ENCODE results near the gene BORCS6. TPM values are rescaled to one million over a fixed set of nuclear protein-coding genes. Genes with fewer than 3 reads are reported as not detected.
"Not testable (repeated sequence)": the region's sequence is repeated elsewhere in the genome, so short reads cannot be mapped to it uniquely, and the experiment has no call there.

The BORCS6 gene
- total RNA-seq, 2 donors from 2014 or later: 4.7 to 7.0 TPM

DNA sequence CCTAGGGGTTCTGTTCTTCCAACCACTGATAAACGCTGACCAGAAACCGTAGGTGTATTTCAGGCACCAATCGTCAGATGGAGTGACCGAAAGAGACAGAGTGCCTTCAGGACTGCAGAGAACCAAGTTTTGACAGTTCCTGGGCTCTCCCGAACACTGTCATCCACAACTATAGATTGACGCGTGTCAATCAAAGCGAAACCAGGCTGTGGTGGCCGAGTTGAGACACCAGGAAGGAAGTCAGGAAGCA lies 32.3 kb upstream of the BORCS6 start:
- Mint-ChIP-seq H3K36me3 (ENCODE audit: low read depth) (peaks cover 44% of the 10 kb centered on the region), H3K27me3 (no peaks in the 10 kb centered on the region), H3K4me1 (peaks cover 32% of the 10 kb centered on the region), H3K4me3 (peak overlapping the region; percentile 85), H3K9me3 (peaks cover 3% of the 10 kb centered on the region), H3K27ac (peak overlapping the region; percentile 98)
- peak; percentile 53 for ATAC-seq (replicated peaks)

- Mint-ChIP-seq H3K4me1 (peaks cover 27% of the 10 kb centered on the region), H3K36me3 (ENCODE audit: low read depth) (peaks cover 40% of the 10 kb centered on the region), H3K27me3 (no peaks in the 10 kb centered on the region), H3K27ac (peak overlapping the region; percentile 98), H3K9me3 (peaks cover 3% of the 10 kb centered on the region), H3K4me3 (peak overlapping the region; percentile 85)
- peak; percentile 64 for ATAC-seq (replicated peaks)
These were observed 31.8 kb upstream of the BORCS6 start for GRCh38 chr17:8221663-8222379.

DNA sequence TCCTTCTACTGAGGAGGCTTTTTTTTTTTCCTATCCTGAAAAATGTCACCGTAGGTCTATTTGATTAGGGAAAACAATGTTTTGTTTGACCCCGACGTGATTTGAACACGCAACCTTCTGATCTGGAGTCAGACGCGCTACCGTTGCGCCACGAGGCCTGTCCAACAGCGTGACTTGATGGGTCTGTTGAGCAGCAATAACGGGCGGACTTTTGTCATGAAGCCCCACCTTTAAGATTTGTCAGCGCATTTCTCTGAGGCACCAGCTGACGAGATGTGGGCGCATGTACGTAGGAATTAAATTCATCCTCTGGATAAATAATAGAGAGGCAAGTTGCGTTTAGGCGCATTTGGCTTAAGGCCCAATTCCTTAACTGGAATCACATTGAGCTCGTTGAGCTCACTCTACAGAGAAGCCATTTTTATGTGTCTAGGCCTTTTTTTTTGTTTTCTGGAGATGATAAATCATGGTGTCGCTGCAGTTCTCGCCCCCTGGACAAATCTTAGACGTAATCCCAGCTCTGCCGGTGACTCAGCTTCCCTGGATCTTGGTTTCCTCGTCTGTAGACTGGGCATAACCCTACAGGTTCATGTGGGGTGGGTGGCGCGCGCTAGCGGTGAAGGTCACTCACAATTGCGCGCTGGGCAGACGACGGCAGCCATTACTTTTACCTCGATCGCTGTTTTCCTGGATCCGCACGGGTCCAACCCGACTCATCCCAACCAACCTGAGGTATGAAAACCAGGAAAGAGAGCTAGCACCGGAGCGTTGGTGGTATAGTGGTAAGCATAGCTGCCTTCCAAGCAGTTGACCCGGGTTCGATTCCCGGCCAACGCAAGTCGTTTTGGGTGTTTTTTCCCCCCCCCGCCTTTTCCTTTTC lies 31.0 kb upstream of the BORCS6 start:
- ATAC-seq (replicated peaks): peak; percentile 40
- Mint-ChIP-seq H3K4me3 (peak overlapping the region; percentile 85), H3K4me1 (peaks cover 19% of the 10 kb centered on the region), H3K27ac (peak overlapping the region; percentile 98), H3K9me3 (no peaks in the 10 kb centered on the region), H3K36me3 (ENCODE audit: low read depth) (peaks cover 32% of the 10 kb centered on the region), H3K27me3 (no peaks in the 10 kb centered on the region)

DNA sequence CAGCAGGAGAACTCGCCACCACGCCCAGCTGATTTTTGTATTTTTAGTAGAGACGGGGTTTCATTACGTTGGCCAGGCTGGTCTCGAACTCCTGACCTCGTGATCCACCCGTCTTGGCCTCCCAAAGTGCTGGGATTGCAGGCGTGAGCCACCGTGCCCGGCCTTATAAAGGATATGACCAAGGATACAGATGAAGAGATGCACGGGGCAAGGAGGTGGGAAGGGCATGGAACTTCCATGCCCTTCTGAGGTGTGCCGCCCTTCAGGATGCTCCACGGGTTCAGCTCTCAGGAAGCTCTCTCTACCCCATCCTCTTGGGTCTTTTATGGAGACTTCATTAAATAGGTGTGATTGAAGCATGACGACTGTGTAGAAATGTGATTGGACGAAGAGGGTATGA lies 24.0 kb upstream of the BORCS6 start:
- not testable (repeated sequence) for H3K9me3 Mint-ChIP-seq; ATAC-seq (replicated peaks); H3K27ac Mint-ChIP-seq; H3K4me3 Mint-ChIP-seq; H3K27me3 Mint-ChIP-seq
- H3K36me3 Mint-ChIP-seq (ENCODE audit: low read depth): peaks cover 18% of the 10 kb centered on the region
- H3K4me1 Mint-ChIP-seq: peaks cover 11% of the 10 kb centered on the region

- ATAC-seq (replicated peaks): no peak
- H3K36me3 Mint-ChIP-seq (ENCODE audit: low read depth): peaks cover 25% of the 10 kb centered on the region
- no peak overlapping the region for H3K27ac Mint-ChIP-seq
- peaks cover 11% of the 10 kb centered on the region for H3K4me1 Mint-ChIP-seq
- H3K27me3 Mint-ChIP-seq: no peaks in the 10 kb centered on the region
- no peak overlapping the region for H3K4me3 Mint-ChIP-seq
- no peaks in the 10 kb centered on the region for H3K9me3 Mint-ChIP-seq
These were observed 22.6 kb upstream of the BORCS6 start for GRCh38 chr17:8212312-8213180.

- peak; percentile 36 for ATAC-seq (replicated peaks)
- Mint-ChIP-seq H3K27ac (peak overlapping the region; percentile 92), H3K4me3 (peak overlapping the region; percentile 96), H3K9me3 (no peaks in the 10 kb centered on the region), H3K27me3 (no peaks in the 10 kb centered on the region), H3K4me1 (peaks cover 11% of the 10 kb centered on the region), H3K36me3 (ENCODE audit: low read depth) (peaks cover 41% of the 10 kb centered on the region)
These were observed 20.9 kb upstream of the BORCS6 start for GRCh38 chr17:8210761-8211458.

GRCh38 chr17:8209907-8210760 lies 20.2 kb upstream of the BORCS6 start, which contains the start of gene AURKB:
AURKB (minus strand) TSS chr17:8210575; CDS start chr17:8210224, 351 bp downstream.
- H3K4me3 Mint-ChIP-seq: peak within 1 kb of the TSS; percentile 96
- peaks cover 49% of the 10 kb centered on the region for H3K36me3 Mint-ChIP-seq (ENCODE audit: low read depth)
- no peaks in the 10 kb centered on the region for H3K27me3 Mint-ChIP-seq
- ATAC-seq (replicated peaks): peak; percentile 99
- peaks cover 11% of the 10 kb centered on the region for H3K4me1 Mint-ChIP-seq
- H3K27ac Mint-ChIP-seq: peak within 1 kb of the TSS; percentile 92
- no peaks in the 10 kb centered on the region for H3K9me3 Mint-ChIP-seq

GRCh38 chr17:8206536-8206935 lies 16.6 kb upstream of the BORCS6 start:
- H3K9me3 Mint-ChIP-seq: no peaks in the 10 kb centered on the region
- no peak overlapping the region for H3K27ac Mint-ChIP-seq
- ATAC-seq (replicated peaks): no peak
- peaks cover 10% of the 10 kb centered on the region for H3K4me1 Mint-ChIP-seq
- H3K4me3 Mint-ChIP-seq: no peak overlapping the region
- no peaks in the 10 kb centered on the region for H3K27me3 Mint-ChIP-seq
- H3K36me3 Mint-ChIP-seq (ENCODE audit: low read depth): peaks cover 62% of the 10 kb centered on the region

GRCh38 chr17:8204761-8205555 lies 15.0 kb upstream of the BORCS6 start:
- H3K4me1 Mint-ChIP-seq: peaks cover under 1% of the 10 kb centered on the region
- H3K4me3 Mint-ChIP-seq: no peak overlapping the region
- ATAC-seq (replicated peaks): no peak
- peaks cover 54% of the 10 kb centered on the region for H3K36me3 Mint-ChIP-seq (ENCODE audit: low read depth)
- H3K27me3 Mint-ChIP-seq: no peaks in the 10 kb centered on the region
- H3K27ac Mint-ChIP-seq: no peak overlapping the region
- H3K9me3 Mint-ChIP-seq: no peaks in the 10 kb centered on the region

DNA sequence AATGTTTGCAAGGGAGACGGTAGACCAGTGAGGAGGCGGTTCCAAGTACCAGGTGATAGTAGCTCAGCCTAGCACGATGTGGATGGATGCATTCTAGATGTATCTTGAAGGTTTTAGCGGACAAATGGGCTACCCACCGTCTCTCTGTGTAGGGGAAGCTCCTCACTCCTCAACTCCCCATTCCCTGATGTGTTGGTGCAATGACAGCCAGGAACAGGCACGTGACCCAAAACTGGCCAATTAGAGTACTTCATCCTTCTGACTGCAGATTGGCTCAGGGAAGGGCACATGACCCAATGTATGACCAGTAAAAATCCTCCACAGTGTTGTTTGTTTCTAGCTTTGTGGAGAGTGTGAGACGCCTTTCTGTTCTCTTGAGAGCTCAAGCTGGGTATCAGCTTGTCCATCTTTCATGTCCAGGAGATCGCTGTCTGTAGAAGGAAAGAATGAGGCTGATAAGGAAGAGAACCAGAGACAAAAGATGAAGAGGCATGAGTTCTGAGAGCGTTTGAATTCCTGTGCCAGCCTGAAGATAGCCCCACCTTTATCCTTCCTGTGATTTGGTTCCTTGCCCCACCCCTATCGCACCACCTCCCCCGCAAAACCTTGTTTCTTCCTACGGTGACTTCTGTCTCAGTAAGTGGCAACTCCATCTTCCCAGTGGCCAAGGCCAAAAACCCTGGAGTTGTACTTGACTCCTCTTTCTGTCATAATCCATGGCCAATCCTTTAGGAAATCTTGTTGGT lies 2.3 kb upstream of the BORCS6 start:
- peaks cover 10% of the 10 kb centered on the region for H3K4me1 Mint-ChIP-seq
- no peak overlapping the region for H3K27ac Mint-ChIP-seq
- ATAC-seq (replicated peaks): peak; percentile 63

DNA sequence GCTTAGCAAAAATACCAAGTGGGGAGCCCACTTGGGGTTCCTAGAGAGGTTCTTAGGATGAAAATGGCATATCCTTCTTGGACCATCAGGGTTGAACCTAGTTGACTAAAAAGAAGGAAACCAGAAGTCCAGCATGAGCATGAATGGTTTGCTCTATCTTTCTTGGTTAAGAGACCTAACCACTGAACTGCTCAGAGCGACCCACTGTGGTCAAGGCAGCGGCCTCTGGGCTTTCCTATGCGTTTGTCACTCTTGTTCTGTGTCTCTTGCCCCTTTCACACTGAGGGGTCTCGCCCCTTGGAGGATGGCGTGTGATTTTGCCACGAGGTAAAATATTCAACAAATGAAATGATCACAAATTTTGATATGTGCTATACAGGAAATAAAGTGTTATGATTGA lies 526 bp upstream of the BORCS6 start:
- H3K27me3 Mint-ChIP-seq: no peaks in the 10 kb centered on the region
- H3K27ac Mint-ChIP-seq: peak overlapping the region; percentile 77

More for the DNA sequence above, 2.3 kb upstream of the BORCS6 start:
- H3K9me3 Mint-ChIP-seq: no peaks in the 10 kb centered on the region
- no peaks in the 10 kb centered on the region for H3K27me3 Mint-ChIP-seq
- no peaks in the 10 kb centered on the region for H3K36me3 Mint-ChIP-seq (ENCODE audit: low read depth)
- no peak overlapping the region for H3K4me3 Mint-ChIP-seq

GRCh38 chr17:8189041-8189710 lies 804 bp downstream of the BORCS6 start:
- ATAC-seq (replicated peaks): no peak
- H3K36me3 Mint-ChIP-seq (ENCODE audit: low read depth): no peaks in the 10 kb centered on the region
- no peak overlapping the region for H3K27ac Mint-ChIP-seq
- H3K9me3 Mint-ChIP-seq: no peaks in the 10 kb centered on the region
- no peaks in the 10 kb centered on the region for H3K27me3 Mint-ChIP-seq
- H3K4me1 Mint-ChIP-seq: peaks cover 5% of the 10 kb centered on the region
- no peak overlapping the region for H3K4me3 Mint-ChIP-seq

More for the DNA sequence above, 526 bp upstream of the BORCS6 start:
- H3K4me3 Mint-ChIP-seq: no peak overlapping the region
- H3K9me3 Mint-ChIP-seq: no peaks in the 10 kb centered on the region
- ATAC-seq (replicated peaks): no peak
- H3K36me3 Mint-ChIP-seq (ENCODE audit: low read depth): no peaks in the 10 kb centered on the region
- peaks cover 5% of the 10 kb centered on the region for H3K4me1 Mint-ChIP-seq
